Retinal pigment epithelial cell (primary cell): ENCODE measurements around the gene TANC2.

ENCODE experiments used
- DNase-seq: peaks from one replicate; pipeline ENCODE4 v3.0.0-alpha.2; 2010; ENCODE audit warnings: low read depth
- H3K4me3 ChIP-seq: 2 replicates; pipeline ENCODE4 v1.5.1; 2011; ENCODE audit warnings: mild to moderate bottlenecking, low read length, control low read depth, moderate library complexity
- TF ChIP-seq, protein P1 (sequence below): conservative IDR thresholded peaks from 2 replicates; pipeline ENCODE4 v1.5.1; 2011; ENCODE audit warnings: low read depth, low read length, control low read depth, inconsistent platforms

The TANC2 gene

DNA sequence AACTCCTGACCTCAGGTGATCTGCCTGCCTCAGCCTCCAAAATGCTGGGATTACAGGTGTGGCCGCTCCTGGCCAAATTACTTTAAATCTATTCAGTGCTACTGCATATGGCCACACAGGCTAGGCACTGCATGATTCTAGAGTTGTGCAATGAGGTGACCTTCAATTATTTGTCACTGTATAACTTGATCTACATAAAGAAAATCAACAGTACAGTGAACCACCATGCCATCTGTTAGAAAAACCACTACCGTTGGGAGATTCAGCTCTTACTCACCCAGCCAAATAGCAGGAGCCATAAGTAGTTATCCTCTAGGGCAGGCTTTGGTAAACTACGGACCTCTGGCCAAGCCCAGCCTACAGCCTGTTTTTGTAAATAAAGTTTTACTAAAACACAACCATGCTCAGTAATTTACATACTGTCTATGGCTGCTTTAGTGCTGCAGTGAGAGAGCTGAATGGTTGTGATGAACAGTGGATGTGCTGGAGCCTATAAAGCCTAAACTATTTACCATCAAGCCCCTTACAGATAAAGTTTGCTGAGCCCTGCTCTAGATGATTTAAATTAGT is 40.7 kb upstream of the TANC2 start:
- DNase-seq, result no peak
- TF ChIP-seq, protein P1, sequence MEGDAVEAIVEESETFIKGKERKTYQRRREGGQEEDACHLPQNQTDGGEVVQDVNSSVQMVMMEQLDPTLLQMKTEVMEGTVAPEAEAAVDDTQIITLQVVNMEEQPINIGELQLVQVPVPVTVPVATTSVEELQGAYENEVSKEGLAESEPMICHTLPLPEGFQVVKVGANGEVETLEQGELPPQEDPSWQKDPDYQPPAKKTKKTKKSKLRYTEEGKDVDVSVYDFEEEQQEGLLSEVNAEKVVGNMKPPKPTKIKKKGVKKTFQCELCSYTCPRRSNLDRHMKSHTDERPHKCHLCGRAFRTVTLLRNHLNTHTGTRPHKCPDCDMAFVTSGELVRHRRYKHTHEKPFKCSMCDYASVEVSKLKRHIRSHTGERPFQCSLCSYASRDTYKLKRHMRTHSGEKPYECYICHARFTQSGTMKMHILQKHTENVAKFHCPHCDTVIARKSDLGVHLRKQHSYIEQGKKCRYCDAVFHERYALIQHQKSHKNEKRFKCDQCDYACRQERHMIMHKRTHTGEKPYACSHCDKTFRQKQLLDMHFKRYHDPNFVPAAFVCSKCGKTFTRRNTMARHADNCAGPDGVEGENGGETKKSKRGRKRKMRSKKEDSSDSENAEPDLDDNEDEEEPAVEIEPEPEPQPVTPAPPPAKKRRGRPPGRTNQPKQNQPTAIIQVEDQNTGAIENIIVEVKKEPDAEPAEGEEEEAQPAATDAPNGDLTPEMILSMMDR, result no peak
- no peak overlapping the region for H3K4me3 ChIP-seq

DNA sequence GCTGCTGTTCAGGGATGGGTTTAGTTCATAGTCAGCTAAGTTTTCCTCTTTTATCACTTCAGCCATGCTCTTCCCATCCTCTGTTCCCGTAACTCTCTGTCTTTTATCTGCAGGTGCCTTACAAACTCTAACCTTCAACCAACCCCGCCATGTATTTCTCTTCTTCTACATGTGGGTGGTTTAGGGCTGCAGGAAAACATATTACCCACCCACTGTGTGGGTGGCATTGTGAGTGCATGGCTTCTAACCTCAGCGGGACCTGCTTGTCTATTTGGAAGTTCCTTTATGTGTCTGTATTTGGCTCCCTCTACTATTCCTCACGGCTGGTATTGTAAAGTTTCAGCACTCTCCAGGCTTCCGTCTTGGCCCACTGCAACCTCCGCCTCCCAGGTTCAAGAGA is 39.0 kb upstream of the TANC2 start:
- TF ChIP-seq, protein P1, result no peak
- no peak overlapping the region for H3K4me3 ChIP-seq
- no peak for DNase-seq

DNA sequence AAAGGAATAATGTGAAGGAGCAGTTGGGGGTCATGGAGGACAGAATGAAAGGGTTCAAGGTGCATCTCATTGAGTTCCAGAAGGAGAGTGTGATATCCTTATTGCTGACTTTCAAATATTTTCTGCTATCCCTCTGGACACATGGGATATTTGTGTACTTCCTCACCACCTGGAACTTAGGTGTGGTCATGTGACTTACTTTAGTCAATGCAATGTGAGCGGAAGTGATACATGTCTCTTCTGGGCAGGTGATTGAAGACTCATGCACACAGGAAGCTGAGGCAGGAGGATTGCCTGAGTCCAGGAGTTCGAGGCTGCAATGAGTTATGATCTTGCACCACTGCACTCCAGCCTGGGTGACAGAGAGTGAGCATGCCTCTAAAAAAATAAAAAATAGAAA is 36.7 kb upstream of the TANC2 start:
- DNase-seq, result no peak
- H3K4me3 ChIP-seq, result no peak overlapping the region
- TF ChIP-seq, protein P1, result no peak

DNA sequence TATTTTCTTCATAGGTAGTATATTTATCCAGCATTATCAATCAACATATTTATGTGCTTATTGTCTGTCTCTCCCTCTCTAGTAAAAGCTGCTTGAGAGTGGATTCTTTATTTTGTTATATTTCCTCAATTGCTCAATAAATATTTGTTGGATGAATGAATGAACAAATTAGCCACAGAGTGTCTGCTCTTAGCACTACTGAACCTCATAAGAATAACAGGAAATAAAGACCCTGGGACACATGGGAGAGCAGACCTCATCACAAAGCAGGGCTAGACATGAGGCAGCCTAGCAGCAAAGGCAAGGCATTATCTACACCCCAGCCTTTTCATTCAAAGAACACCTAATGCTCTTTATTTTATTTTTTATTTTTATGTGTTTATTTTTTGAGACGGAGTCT is 34.9 kb upstream of the TANC2 start:
- TF ChIP-seq, protein P1, result no peak
- no peak overlapping the region for H3K4me3 ChIP-seq
- no peak for DNase-seq

DNA sequence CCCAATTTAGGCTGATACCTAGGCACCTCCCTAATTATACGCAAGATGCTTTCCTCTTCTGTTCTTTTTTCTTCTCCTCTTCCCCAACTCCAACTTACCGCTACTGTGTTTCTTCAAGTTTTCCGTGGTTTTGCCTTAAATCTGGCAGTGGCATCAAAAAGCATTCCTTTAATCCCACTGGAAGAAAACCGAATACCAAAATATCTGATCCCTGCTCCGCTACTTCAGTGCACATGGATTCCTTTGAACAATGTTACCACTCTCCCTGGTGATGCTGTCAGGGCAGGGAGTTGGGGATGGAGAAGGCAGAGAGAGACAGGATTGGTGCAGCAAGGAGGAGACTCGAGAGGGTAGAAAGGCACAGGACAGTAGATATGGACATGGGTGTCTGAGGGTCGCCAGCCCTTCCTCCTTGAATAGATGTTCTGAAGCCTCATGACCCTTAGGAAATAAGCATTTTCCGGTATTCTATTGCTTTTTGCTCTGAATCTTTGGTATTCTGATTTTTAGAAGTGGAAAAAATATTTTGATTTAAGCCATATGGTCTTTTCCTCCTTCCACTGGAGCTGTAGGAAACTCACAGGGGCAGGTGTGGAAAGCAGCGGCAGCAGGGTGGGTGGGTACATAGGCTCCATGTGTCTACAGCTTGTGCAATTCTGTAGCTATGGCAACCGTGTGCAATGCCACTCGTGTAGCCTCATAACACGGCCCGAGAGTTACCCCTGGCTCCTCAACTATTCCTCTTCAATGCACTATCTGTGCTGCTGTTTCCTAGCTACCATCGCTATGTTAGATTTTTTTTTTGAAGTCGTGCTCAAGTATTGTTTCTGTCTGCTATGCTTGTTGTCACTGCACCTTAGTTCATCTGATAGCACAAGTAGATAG is 32.3 kb upstream of the TANC2 start:
- no peak for DNase-seq
- H3K4me3 ChIP-seq, result no peak overlapping the region
- TF ChIP-seq, protein P1, result no peak

DNA sequence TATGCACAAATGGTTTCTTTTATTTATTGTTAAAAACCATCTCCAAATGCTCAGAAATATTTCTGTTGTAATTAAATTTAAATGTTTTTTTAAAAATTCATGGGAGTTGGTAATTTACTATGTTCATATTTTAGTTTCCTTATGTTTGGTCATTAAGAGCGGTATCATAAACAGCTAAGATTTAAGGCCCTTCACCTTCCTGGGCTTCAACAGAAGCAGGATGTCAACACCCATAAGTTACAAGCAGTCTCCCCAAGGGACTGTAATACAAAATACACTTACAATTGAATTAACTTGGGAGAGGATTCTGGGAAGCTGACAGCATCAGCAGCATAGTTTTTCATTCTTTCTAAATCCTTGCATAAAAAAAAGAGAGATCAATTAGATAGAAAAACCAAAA is 30.9 kb upstream of the TANC2 start:
- TF ChIP-seq, protein P1, result no peak
- H3K4me3 ChIP-seq, result no peak overlapping the region
- no peak for DNase-seq

DNA sequence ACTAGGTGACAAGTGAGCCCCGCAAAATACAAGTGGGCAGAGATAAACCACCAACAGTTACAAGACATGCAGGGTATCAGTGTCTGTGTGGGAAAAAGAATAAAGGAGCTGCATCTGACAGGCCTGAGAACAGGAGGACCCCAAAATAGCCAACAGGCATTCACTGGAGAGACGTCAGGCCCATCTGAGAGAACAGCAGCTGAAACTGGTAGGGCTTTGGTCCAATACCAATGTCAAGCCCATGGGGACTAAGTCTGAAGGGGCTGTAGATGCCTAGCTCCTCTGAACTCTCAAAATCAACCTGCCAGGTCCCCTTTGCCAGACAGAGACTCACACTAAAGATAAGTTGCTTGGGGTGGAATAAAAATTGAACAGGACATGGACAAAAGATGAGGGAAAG is 30.5 kb upstream of the TANC2 start:
- TF ChIP-seq, protein P1, result no peak
- no peak for DNase-seq
- no peak overlapping the region for H3K4me3 ChIP-seq
